Endothelial cell of umbilical vein (primary cell): Measurements from ENCODE around the gene CDKN2D.

Experiments
- CTCF ChIP-seq, 2 donors: IDR thresholded peaks; 1 replicate in 1 of 2; 2 replicates in 1 of 2; pipeline ENCODE4 v1.5.1; 2011; ENCODE audit warnings: low read length in 2 of 2, mild to moderate bottlenecking in 2 of 2, moderate library complexity in 2 of 2, control low read depth in 1 of 2, inconsistent platforms in 1 of 2, low read depth in 1 of 2; ENCODE audit not compliant: insufficient read depth in 1 of 2; ENCODE audit errors: extremely low read depth in 1 of 2
- POLR2AphosphoS5 ChIP-seq: IDR thresholded peaks from 2 replicates; pipeline ENCODE4 v1.6.1; 2012; ENCODE audit warnings: low read depth, mild to moderate bottlenecking, control low read depth, low read length, moderate library complexity; ENCODE audit not compliant: insufficient read depth

- TF ChIP-seq CTCF (IDR thresholded peaks at IDR 0.05; ENCODE audit: extremely low read depth in 1 of 2, insufficient read depth in 1 of 2, low read depth in 1 of 2, low read length in 2 of 2) (no peak), POLR2AphosphoS5 (no peak)
These were observed 19.0 kb downstream of the CDKN2D start for GRCh38 chr19:10549733-10550132.
